Activated CD4-positive, alpha-beta T cell treated with anti-CD3 and anti-CD28 coated beads, Interleukin-2, amount 10 ng/mL, durations not matched to agents 7 days and 5 days (primary cell): ENCODE data around the gene RBBP8. TPM values are rescaled to one million over a fixed set of nuclear protein-coding genes. Genes with fewer than 3 reads are reported as not detected.
"Not testable (repeated sequence)": the region's sequence is repeated elsewhere in the genome, so short reads cannot be mapped to it uniquely, and the experiment has no call there.

Experiments
- CTCF ChIA-PET: fragments of 350-600 bp; sonication (Branson Sonifier 250); formaldehyde crosslinking; loops from one replicate; lab custom pipeline; 2021; ENCODE audit warnings: antibody characterized with exemption; lab: Charles Lee
- POLR2A ChIA-PET: fragments of 350-600 bp; sonication (Branson Sonifier 250); formaldehyde crosslinking; loops from one replicate; lab custom pipeline; 2021; ENCODE audit warnings: antibody characterized with exemption; lab: Charles Lee
- DNase-seq: peaks from one replicate; pipeline ENCODE4 v3.0.0-alpha.2; 2020
- H3K27ac Mint-ChIP-seq: one replicate; pipeline ENCODE4 v1.8.0; 2021; ENCODE audit warnings: mild to moderate bottlenecking, moderate library complexity, mixed read lengths
- H3K27me3 Mint-ChIP-seq: one replicate; pipeline ENCODE4 v1.8.0; 2021; ENCODE audit warnings: mixed read lengths
- H3K36me3 Mint-ChIP-seq: one replicate; pipeline ENCODE4 v1.8.0; 2021; ENCODE audit warnings: low read depth, mixed read lengths
- H3K4me1 Mint-ChIP-seq: one replicate; pipeline ENCODE4 v1.8.0; 2021; ENCODE audit warnings: mixed read lengths
- H3K4me3 Mint-ChIP-seq: one replicate; pipeline ENCODE4 v1.8.0; 2021; ENCODE audit warnings: mild to moderate bottlenecking, moderate library complexity, mixed read lengths
- H3K9me3 Mint-ChIP-seq: one replicate; pipeline ENCODE4 v1.8.0; 2021; ENCODE audit warnings: mixed read lengths
- total RNA-seq, 2 experiments: library from RNA; stranded (reverse); gene quantifications; one replicate each; pipeline ENCODE4 v1.2.3, GENCODE V29; 2021

RBBP8 gene
- total RNA-seq, 2 experiments from 2014 or later, result 63.3 to 66.2 TPM

DNA sequence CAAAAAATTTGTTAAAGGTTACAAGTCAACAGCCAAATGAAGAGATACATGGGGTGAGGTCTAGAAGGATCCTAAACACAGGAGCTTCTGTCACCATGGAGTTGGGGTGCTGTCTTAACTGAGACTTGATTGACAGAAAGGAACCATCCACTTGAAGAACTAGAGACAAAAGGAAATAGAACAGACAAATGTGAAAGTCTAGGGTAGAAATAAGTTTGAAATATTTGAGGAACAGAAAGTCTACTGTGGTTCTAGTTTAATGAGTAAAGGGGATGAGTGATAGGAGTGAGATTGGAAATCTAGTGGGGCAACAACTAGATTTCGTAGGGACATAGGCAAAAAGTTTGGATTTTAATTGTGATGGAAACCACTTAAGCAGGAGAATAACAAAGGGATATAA, 18.7 kb downstream of the RBBP8 start:
- DNase-seq, result no peak
- Mint-ChIP-seq H3K9me3 (no peaks in the 10 kb centered on the region), H3K4me1 (peaks cover 21% of the 10 kb centered on the region), H3K27me3 (no peaks in the 10 kb centered on the region), H3K36me3 (peaks cover 67% of the 10 kb centered on the region), H3K4me3 (no peak overlapping the region), H3K27ac (no peak overlapping the region)
- ChIA-PET POLR2A (no interaction called here), CTCF (no interaction called here)

DNA sequence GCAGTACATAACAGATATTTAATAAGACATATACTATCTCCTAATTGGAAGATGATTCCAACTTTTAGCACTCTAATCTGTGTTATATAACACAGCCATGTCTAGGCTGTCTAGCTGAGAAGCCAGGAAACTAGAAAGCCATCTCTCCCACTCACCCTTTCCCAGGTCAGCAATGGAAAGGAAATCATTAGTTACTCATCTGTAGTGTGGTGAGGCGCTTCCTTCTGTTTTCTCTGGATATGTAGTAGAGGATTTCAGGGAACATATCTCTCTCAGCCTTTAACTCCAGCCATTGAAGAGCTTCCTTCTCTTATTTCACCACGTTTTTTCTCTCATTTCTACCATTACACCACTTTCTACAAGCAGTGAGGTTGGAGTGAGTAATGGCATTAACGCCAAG, 19.4 kb downstream of the RBBP8 start:
- Mint-ChIP-seq H3K27me3 (no peaks in the 10 kb centered on the region), H3K4me1 (peaks cover 25% of the 10 kb centered on the region), H3K9me3 (no peaks in the 10 kb centered on the region), H3K27ac (peak overlapping the region; percentile 19), H3K4me3 (no peak overlapping the region), H3K36me3 (peaks cover 66% of the 10 kb centered on the region)
- DNase-seq, result no peak
- CTCF ChIA-PET, result no interaction called here
- POLR2A ChIA-PET, result no interaction called here

DNA sequence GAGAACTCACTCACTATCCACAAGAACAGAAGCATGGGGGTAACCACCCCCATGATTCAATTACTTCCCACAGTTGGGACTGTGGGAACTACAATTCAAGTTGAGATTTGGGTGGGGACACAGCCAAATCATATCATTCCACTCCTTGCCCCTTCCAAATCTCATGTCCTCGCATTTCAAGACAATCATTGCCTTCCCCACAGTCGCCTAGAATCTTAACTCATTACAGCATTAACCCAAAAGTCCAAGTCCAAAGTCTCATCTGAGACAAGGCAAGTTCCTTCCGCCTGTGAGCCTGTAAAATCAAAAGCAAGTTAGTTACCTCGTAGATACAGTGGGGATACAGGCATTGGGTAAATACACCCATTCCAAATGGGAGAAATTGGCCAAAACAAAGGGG, 20.9 kb downstream of the RBBP8 start:
- CTCF ChIA-PET, result interaction anchor here (1.6 kb wide), 1 partner anchor 23 kb away, joined by 4 read pairs; no protein-coding TSS in a partner anchor
- DNase-seq, H3K9me3 Mint-ChIP-seq, POLR2A ChIA-PET, H3K27ac Mint-ChIP-seq, H3K4me3 Mint-ChIP-seq, H3K27me3 Mint-ChIP-seq: not testable (repeated sequence)
- Mint-ChIP-seq H3K4me1 (peaks cover 29% of the 10 kb centered on the region), H3K36me3 (peaks cover 61% of the 10 kb centered on the region)

DNA sequence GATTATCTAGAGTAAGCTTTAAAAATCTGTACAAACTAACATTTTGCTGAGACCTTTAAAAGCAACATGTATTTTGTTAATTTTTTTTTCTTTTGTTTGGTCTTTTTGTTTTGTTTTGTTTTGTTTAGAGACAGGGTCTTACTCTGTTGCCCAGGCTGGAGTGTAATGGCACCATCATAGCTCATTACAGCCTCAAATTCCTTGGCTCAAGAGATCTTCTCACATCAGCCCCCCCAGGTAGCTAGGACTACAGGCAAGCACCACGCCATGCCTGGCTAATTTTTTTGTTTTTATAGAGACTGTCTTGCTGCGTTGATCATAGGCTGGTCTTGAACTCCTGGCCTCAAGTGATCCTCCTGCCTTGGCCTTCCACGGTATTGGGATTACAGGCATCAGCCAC, 23.1 kb downstream of the RBBP8 start:
- H3K36me3 Mint-ChIP-seq, result peaks cover 45% of the 10 kb centered on the region

DNA sequence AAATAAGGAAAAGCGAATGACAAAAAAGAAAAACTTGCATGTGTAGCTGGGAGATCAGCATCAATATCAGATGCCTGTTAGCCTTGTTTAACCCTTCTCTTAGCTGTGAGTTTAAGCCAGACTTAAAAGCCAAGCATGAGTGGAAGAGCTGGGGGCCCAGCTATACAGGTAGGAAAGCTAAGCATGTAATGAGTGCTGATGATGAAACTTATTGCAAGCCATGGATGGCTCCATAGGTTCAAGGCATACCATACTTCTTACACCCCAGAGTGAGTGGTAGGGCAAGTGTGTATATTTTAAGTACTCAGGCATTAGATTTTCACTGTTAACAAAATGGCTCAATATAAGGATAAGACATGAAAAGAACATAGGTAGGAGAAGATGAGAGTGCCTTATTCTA, 28.0 kb downstream of the RBBP8 start:
- H3K9me3 Mint-ChIP-seq, result no peaks in the 10 kb centered on the region
- no peak overlapping the region for H3K4me3 Mint-ChIP-seq
- no peak for DNase-seq
- ChIA-PET CTCF (interaction anchor here (1.5 kb wide), 1 partner anchor 18 kb away, joined by 4 read pairs; no protein-coding TSS in a partner anchor), POLR2A (no interaction called here)
- H3K36me3 Mint-ChIP-seq, result peaks cover 23% of the 10 kb centered on the region
- H3K4me1 Mint-ChIP-seq, result peaks cover 10% of the 10 kb centered on the region
- H3K27ac Mint-ChIP-seq, result no peak overlapping the region
- H3K27me3 Mint-ChIP-seq, result no peaks in the 10 kb centered on the region

More for the DNA sequence above, 23.1 kb downstream of the RBBP8 start:
- POLR2A ChIA-PET, result no interaction called here
- H3K9me3 Mint-ChIP-seq, result no peaks in the 10 kb centered on the region
- H3K27ac Mint-ChIP-seq, result no peak overlapping the region
- H3K4me1 Mint-ChIP-seq, result peaks cover 29% of the 10 kb centered on the region
- H3K4me3 Mint-ChIP-seq, result no peak overlapping the region
- CTCF ChIA-PET, result no interaction called here
- H3K27me3 Mint-ChIP-seq, result no peaks in the 10 kb centered on the region
- DNase-seq, result no peak

DNA sequence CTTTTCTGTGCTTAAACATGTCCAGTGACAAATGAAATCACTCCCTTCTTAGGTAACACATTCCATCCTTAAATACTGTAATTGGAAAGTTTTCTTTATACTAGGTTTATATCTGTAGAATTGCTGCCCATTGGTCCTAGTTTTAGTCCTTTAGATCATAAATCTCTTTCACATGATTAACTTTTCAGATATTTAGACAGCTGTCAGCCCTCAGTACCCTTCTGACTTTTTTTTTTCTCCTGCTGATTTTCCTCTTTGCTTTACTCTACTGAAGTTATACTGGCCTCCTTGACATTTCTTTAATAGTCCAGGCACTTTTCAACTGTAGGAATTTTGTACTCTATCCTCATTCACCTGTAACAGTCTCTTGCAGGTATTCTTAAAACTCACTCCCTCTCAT, 28.9 kb downstream of the RBBP8 start:
- ChIA-PET CTCF (interaction anchor here (0.8 to 1.5 kb wide), 2 partner anchors 19 to 23 kb away, joined by 3 to 4 read pairs; no protein-coding TSS in a partner anchor), POLR2A (no interaction called here)
- no peaks in the 10 kb centered on the region for H3K27me3 Mint-ChIP-seq
- H3K9me3 Mint-ChIP-seq, result no peaks in the 10 kb centered on the region
- H3K36me3 Mint-ChIP-seq, result peaks cover 20% of the 10 kb centered on the region
- H3K27ac Mint-ChIP-seq, result no peak overlapping the region
- H3K4me3 Mint-ChIP-seq, result no peak overlapping the region
- H3K4me1 Mint-ChIP-seq, result peaks cover 10% of the 10 kb centered on the region
- DNase-seq, result no peak

DNA sequence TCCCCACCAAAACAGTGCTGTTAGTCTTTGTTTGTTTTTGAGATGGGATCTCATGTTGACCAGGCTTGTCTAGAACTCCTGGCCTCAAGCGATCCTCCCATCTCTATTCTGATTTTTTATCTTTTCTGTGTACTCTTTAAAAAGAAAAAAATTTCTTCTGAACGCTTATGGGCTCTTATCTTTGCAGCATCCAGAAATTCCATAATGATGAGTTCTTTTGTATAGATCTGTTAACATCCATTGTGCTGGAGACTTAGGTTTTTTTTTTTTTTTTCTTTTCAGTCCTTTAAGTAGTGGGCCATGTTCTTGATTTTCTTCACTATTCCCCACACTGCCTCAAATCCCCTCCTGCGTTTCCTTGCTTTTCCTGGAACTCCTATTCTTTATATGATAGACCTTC, 31.0 kb downstream of the RBBP8 start:
- Mint-ChIP-seq H3K4me1 (peaks cover 3% of the 10 kb centered on the region), H3K27me3 (no peaks in the 10 kb centered on the region), H3K27ac (no peak overlapping the region), H3K36me3 (peaks cover 21% of the 10 kb centered on the region), H3K4me3 (no peak overlapping the region), H3K9me3 (no peaks in the 10 kb centered on the region)
- POLR2A ChIA-PET, result no interaction called here
- CTCF ChIA-PET, result interaction anchor here (1.0 kb wide), 1 partner anchor 14 kb away, joined by 4 read pairs; no protein-coding TSS in a partner anchor
- no peak for DNase-seq

DNA sequence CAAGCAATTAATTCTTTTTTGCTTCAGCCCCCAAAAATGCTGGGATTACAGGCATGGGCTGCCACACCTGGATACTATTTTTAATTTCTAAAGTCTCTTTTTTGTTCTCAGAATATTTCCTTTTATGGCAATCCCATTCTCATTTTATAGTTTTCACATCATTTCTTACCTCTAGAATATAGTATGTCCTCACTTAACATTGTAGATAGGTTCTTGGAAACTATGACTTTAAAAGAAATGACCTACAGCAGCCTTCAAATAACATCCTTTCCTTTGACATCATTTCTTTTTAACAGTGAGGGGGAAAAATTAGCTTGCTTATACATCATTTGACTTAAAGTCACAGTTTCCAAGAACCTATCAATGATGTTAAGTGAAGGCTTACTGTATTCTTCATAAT, 31.6 kb downstream of the RBBP8 start:
- POLR2A ChIA-PET, result no interaction called here
- Mint-ChIP-seq H3K9me3 (no peaks in the 10 kb centered on the region), H3K4me3 (no peak overlapping the region), H3K27me3 (no peaks in the 10 kb centered on the region), H3K4me1 (peaks cover 3% of the 10 kb centered on the region), H3K27ac (no peak overlapping the region), H3K36me3 (peaks cover 20% of the 10 kb centered on the region)
- no peak for DNase-seq
- CTCF ChIA-PET, result interaction anchor here (1.0 to 1.7 kb wide), 2 partner anchors 11 to 14 kb away, joined by 3 to 4 read pairs; no protein-coding TSS in a partner anchor

DNA sequence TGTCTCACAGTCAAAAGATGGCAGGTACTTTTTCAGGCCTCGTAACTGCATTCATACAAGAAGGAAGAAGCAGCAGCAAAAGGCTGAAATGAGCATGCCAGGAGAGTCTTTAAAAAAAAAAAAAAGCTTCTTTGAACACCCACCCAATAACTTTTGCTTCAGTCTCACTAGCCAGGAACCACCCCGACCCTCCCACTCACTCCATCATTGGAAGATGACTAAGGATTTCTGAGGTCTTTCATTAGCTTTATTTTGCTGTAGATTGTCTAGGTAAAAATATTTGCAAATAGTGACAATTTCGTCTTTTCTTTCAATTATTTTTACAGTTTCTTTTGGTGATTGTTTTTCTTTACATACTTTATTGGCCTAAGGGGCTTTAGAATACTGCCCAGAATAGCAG, 37.9 kb downstream of the RBBP8 start:
- Mint-ChIP-seq H3K27ac (no peak overlapping the region), H3K4me1 (peaks cover 2% of the 10 kb centered on the region), H3K4me3 (no peak overlapping the region), H3K27me3 (no peaks in the 10 kb centered on the region), H3K36me3 (peaks cover 34% of the 10 kb centered on the region), H3K9me3 (no peaks in the 10 kb centered on the region)
- no peak for DNase-seq
- ChIA-PET CTCF (no interaction called here), POLR2A (no interaction called here)

DNA sequence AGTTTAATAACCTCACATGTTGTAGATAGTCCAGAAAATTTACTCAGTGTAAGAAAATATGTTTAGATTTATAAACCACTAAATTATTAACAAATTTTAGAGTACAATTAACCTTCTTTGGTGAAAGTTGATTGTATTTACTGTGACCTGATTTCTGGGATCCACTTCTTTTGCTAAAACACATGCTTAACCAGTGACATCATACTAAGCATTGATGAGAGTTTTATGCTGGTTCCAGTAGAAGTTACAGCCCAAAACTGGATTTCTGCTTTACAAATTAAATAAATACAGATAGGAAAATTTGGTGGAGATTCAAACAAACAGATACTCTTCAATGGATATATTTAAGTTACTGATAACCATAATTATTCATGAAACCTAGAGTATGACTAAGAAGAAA, 40.9 kb downstream of the RBBP8 start:
- POLR2A ChIA-PET, result no interaction called here

DNA sequence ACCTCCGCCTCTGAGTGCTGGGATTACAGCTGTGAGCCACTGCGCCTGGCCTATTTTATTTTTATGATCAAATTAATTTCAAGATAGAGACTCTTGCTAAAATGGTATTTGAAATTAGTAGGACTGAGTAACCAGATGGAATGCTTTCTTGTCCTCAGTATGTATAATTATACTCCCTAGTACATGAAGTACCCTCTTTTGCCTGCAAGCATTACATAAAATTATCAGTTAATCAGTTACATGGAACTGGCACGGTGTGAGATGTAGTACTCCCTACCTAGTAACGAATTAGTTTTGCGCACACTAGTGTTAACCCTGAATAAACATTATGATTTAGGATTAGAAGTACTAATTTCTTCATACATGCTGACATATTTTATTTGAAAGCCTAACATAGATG, 41.6 kb downstream of the RBBP8 start:
- Mint-ChIP-seq H3K4me1 (peaks cover 12% of the 10 kb centered on the region), H3K9me3 (no peaks in the 10 kb centered on the region), H3K36me3 (peaks cover 35% of the 10 kb centered on the region), H3K27ac (no peak overlapping the region), H3K27me3 (no peaks in the 10 kb centered on the region), H3K4me3 (no peak overlapping the region)
- DNase-seq, result no peak
- ChIA-PET POLR2A (no interaction called here), CTCF (interaction anchor here (1.2 kb wide), 1 partner anchor 10 kb away, joined by 3 read pairs; no protein-coding TSS in a partner anchor)

More for the DNA sequence above, 40.9 kb downstream of the RBBP8 start:
- Mint-ChIP-seq H3K36me3 (peaks cover 38% of the 10 kb centered on the region), H3K4me1 (peaks cover 10% of the 10 kb centered on the region), H3K4me3 (no peak overlapping the region), H3K9me3 (no peaks in the 10 kb centered on the region), H3K27ac (no peak overlapping the region), H3K27me3 (no peaks in the 10 kb centered on the region)
- CTCF ChIA-PET, result no interaction called here
- DNase-seq, result no peak

DNA sequence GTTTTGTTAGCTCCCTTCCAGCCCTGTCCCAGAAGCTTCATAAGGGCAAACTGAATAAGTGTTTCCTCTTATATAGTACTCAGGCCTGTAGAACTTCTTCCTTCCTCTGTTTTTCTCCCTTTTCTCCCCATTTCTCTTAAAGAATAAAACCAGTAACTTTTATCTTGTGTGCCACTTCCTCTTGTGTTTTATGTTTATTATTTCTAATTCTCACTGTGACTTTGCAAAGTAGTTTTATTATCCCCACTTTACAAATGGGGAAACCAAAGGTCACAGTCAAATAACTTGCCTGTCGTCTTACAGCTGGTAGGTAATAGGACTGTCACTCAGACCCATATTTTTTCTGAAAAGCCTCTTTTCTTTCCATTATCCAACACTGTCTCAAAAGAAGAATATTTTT, 42.4 kb downstream of the RBBP8 start:
- H3K27me3 Mint-ChIP-seq, result no peaks in the 10 kb centered on the region
- no peak overlapping the region for H3K27ac Mint-ChIP-seq
- CTCF ChIA-PET, result interaction anchor here (1.0 to 1.2 kb wide), 2 partner anchors 10 to 14 kb away, joined by 3 read pairs; no protein-coding TSS in a partner anchor
- H3K4me3 Mint-ChIP-seq, result no peak overlapping the region
- DNase-seq, result no peak
- POLR2A ChIA-PET, result interaction anchor here (0.6 kb wide), 1 partner anchor 863 kb away, joined by 3 read pairs; no protein-coding TSS in a partner anchor
- H3K9me3 Mint-ChIP-seq, result no peaks in the 10 kb centered on the region
- peaks cover 12% of the 10 kb centered on the region for H3K4me1 Mint-ChIP-seq
- peaks cover 34% of the 10 kb centered on the region for H3K36me3 Mint-ChIP-seq

DNA sequence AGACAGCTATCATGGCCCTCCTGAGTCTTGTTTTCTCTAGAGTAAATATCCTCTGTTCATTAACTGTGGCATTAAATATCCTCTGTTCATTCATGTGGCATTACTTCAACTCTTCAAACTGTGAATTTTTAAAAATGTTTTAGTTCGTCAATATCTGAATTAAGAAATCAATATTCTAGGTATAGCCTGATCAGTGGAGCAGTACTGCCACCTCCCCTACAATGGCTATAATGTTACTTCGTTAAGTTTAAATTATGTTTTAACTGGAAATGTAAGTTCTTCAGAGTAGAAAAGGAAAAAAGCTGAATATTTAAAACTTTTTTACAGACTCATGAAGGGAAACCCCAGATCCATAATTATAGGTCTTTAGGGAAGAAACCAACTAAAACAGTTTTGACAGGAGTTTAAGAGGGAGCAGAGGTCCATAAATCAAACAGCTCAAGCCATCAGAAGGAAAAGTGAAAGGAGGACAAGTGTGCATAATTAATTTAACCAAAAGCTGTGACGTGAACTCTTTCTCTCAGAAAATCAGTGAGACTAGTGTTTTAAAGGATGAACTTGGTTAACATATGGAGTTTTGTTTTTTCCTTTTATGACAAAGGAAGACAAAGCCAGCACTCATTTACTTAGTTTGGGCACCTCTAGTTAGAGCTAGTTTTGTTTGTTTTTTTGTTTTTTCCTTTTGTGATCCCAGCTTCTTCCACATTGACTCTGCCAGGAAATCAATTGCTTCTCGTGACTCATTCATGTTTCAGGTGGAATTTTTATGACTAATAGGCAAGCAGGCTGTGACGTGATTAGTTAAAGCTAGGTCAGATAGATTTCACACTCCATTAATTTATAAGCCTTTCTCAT, 44.9 kb downstream of the RBBP8 start:
- peak overlapping the region; percentile 50 for H3K27ac Mint-ChIP-seq
- peaks cover 32% of the 10 kb centered on the region for H3K36me3 Mint-ChIP-seq
- H3K9me3 Mint-ChIP-seq, result no peaks in the 10 kb centered on the region
- H3K27me3 Mint-ChIP-seq, result no peaks in the 10 kb centered on the region
- ChIA-PET POLR2A (interaction anchor here (1.0 kb wide), 1 partner anchor 165 kb away, joined by 3 read pairs; no protein-coding TSS in a partner anchor), CTCF (interaction anchor here (0.6 to 1.3 kb wide), 3 partner anchors 13 to 26 kb away, joined by 3 to 4 read pairs (median 4); no protein-coding TSS in a partner anchor)
- no peak for DNase-seq
- H3K4me3 Mint-ChIP-seq, result no peak overlapping the region
- H3K4me1 Mint-ChIP-seq, result peaks cover 12% of the 10 kb centered on the region
